GM19099 (cell line): ENCODE results near the gene ATPAF1.
A peak's percentile ranks its signal among the peaks of the same experiment; 100 is the strongest.

Source experiments
- POLR2A ChIP-seq: IDR thresholded peaks from 3 replicates; pipeline ENCODE4 v1.6.1; 2011; ENCODE audit warnings: low read depth; ENCODE audit not compliant: insufficient read length; ENCODE audit errors: extremely low read depth

The ATPAF1 gene, protein sequence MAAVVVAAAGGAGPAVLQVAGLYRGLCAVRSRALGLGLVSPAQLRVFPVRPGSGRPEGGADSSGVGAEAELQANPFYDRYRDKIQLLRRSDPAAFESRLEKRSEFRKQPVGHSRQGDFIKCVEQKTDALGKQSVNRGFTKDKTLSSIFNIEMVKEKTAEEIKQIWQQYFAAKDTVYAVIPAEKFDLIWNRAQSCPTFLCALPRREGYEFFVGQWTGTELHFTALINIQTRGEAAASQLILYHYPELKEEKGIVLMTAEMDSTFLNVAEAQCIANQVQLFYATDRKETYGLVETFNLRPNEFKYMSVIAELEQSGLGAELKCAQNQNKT

GRCh38 chr1:46667782-46668760 is at the start of gene ATPAF1:
Gene ATPAF1, minus strand, starts transcription at chr1:46668364. Its CDS starts 42 bp downstream, at chr1:46668322.
- peak; percentile 83 for TF ChIP-seq POLR2A

DNA sequence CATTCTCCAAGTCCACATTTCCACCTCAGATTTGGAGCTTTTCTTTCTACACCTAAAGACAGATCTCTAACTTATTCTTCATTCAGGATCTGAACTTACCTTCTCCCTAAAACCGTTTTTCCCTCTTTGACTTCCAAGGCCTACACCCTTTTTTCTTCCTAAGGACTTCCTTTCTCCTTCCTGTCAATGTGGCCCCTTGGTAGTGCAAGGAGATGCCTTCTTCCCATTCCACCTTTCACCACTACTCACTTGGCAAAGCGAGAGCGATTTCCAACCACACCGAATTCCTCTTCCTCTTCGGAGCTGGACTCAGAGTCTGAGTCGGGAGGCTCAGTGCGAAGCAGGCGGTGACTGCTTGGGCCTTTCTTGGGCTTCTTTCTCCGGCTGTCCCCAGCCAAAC is 49.5 kb upstream of the ATPAF1 start:
- no peak for TF ChIP-seq POLR2A

DNA sequence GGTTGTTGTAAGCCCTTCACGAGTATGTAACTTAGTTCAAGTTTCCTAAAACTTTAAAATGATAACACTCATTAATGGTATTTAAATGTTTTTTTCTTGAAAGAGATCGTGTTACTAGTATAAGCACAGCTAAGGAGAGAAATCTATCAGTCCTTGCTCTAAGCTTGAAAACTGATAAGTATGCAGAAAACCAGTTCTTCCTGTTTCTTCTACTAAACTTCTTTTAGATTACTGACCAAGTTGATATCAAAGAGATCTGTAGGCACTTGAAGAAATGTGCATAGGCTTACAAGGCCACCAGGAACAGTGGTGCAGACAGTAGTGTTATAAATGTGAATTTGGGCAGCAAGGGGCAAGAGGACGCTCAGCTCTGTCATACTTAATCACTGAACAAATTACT is 46.8 kb upstream of the ATPAF1 start:
- no peak for TF ChIP-seq POLR2A

DNA sequence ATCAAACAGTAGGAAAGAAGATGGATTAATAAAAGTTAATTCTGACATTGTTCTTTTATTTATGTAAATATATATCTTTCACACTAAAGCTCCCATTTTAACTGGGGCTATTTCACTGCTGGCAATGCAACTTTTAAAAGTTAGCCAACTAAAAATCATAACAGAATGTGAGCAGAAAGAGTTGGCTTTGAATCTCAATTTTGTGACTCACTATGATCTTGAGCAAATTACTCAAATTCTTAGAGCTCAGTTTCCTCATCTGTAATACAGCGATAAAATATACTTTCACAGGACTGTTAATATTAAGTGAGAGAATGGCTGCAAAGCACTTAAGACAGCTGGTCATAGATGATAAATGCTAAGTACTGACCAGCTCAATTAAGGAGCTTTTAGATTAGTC is 40.0 kb upstream of the ATPAF1 start:
- no peak for TF ChIP-seq POLR2A

DNA sequence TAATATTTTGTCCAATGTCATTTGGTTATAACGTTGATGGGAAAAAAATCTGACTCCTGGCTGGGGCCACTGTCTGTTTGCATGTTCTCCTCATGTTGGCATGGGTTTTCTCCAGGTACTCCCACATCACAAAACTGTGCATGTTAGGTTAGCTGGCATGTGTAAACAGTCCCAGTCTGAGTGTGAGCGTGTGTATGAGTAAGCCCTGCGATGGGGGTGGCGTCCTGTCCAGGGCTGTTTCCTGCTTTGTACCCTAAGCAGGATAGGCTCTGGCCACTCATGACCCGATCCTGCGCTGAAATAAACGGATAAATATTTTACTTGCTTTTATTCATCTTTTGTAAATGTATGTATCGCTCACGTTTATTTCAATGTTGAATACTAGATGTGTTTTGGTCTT is 37.2 kb upstream of the ATPAF1 start:
- TF ChIP-seq POLR2A = no peak

GRCh38 chr1:46703927-46704641 is 35.9 kb upstream of the ATPAF1 start:
- no peak for TF ChIP-seq POLR2A

GRCh38 chr1:46699666-46700065 is 31.5 kb upstream of the ATPAF1 start:
- TF ChIP-seq POLR2A = no peak

DNA sequence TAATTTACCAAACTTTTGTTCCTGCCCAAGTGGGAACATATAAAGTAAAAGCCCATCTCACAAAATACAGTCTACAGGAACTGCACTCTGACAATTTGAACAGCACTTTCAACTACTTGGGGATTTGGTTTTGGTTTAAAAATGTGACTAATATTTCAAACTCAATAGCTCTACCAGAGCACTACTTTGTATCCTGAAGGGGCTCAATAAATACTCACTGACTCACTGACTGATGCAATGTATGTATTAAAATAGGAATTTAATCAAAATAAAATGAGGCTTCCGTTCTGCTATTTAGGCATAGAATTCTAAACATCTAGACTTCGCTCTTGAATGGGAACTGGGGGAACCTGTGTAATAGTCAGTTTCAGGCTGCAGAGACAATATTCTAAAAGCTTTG is 28.9 kb upstream of the ATPAF1 start:
- no peak for TF ChIP-seq POLR2A

- TF ChIP-seq POLR2A = no peak
These were observed 24.9 kb upstream of the ATPAF1 start for GRCh38 chr1:46692811-46693770.

- TF ChIP-seq POLR2A = no peak
These were observed 24.0 kb upstream of the ATPAF1 start for GRCh38 chr1:46691997-46692790.

GRCh38 chr1:46690931-46691421 is 22.8 kb upstream of the ATPAF1 start:
- no peak for TF ChIP-seq POLR2A

DNA sequence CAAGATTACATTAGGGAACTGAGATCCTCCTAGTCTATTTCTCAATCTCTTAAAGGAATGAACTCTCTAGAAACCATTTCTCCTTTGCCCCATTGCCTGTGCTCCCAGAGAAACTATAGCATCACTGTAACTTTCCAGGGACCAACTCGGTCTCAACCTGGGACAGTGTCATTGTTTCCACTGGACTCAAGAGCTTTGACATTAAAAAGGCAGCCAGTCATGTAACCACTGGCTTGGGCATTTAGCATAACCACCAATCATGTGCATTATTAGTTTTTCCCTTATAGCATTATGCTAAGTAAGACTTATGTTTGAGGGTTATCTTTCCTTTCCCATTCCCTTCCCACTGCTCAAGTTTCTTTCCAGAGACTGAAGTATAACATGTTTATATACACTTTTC is 21.7 kb upstream of the ATPAF1 start:
- TF ChIP-seq POLR2A = no peak

DNA sequence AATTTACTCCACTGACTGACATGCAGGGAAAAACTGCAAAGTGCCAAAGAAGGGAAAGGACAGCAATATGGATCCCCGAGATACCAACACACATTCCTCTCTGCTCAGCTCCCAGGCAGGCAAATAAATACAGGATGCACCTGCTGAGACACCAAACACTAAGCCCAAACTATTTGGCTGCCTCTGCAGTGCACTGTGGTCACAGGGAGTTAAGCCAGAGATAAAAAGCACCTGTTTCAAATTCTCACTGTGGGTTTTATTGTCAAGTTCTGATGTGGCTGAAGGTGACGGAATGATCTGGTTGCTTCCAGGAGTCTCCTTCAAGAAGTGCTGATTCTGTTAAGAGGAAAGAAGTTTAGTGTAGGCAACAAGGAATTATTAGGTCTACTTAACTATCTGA is 21.2 kb upstream of the ATPAF1 start:
- TF ChIP-seq POLR2A = no peak
